Measurements from ENCODE around the gene NDFIP1. TPM values are rescaled to one million over a fixed set of nuclear protein-coding genes. Genes with fewer than 3 reads are reported as not detected.
A peak's percentile ranks its signal among the peaks of the same experiment; 100 is the strongest.

Gene NDFIP1
- total and polyA plus RNA-seq, 5 experiments from 2014 or later, result 102 to 144 (median 125) TPM

GRCh38 chr5:142122121-142122520 is 13.5 kb downstream of the NDFIP1 start:
- peaks cover 0 to 2% (median 0%) of the 10 kb centered on the region in 9 donors for H3K9me3 Mint-ChIP-seq

GRCh38 chr5:142125378-142125777 is 16.8 kb downstream of the NDFIP1 start:
- H3K9me3 Mint-ChIP-seq, result peaks cover 0 to 2% (median 0%) of the 10 kb centered on the region in 9 donors
- peaks cover 5 to 40% (median 28%) of the 10 kb centered on the region in 3 donors for H3K36me3 Mint-ChIP-seq
- H3K27ac Mint-ChIP-seq, result peak overlapping the region in 5 of 10 donors; percentile 26 to 60 (median 50)
- no peaks in the 10 kb centered on the region for H3K27me3 Mint-ChIP-seq
- H3K4me1 Mint-ChIP-seq, result peaks cover 29 to 89% (median 63%) of the 10 kb centered on the region in 4 donors
- no peak for DNase-seq
- ATAC-seq, result no peak
- H3K4me3 Mint-ChIP-seq, result peak overlapping the region in 4 of 10 donors; percentile 8 to 63 (median 34)
- POLR2A ChIA-PET, result interaction anchor here (1.1 to 1.3 kb wide), 3 partner anchors 16 to 142 kb away, joined by 3 to 4 read pairs (median 3); no protein-coding TSS in a partner anchor

More at GRCh38 chr5:142122121-142122520, 13.5 kb downstream of the NDFIP1 start:
- Mint-ChIP-seq H3K27me3 (no peaks in the 10 kb centered on the region), H3K36me3 (peaks cover 5 to 63% (median 28%) of the 10 kb centered on the region in 3 donors), H3K4me1 (peaks cover 33 to 86% (median 75%) of the 10 kb centered on the region in 4 donors), H3K27ac (peak overlapping the region in 5 of 10 donors; percentile 2 to 83 (median 57)), H3K4me3 (peak overlapping the region in 8 of 10 donors; percentile 7 to 79 (median 42))
- DNase-seq (no peak), ATAC-seq (no peak)
- POLR2A ChIA-PET, result no interaction called here

GRCh38 chr5:142125963-142126362 is 17.4 kb downstream of the NDFIP1 start:
- POLR2A ChIA-PET, result interaction anchor here (1.2 kb wide), 1 partner anchor 17 kb away, joined by 4 read pairs; no protein-coding TSS in a partner anchor
- Mint-ChIP-seq H3K4me1 (peaks cover 27 to 88% (median 60%) of the 10 kb centered on the region in 4 donors), H3K27me3 (no peaks in the 10 kb centered on the region), H3K4me3 (peak overlapping the region in 2 of 10 donors; percentile 8 to 30), H3K36me3 (peaks cover 5 to 35% (median 23%) of the 10 kb centered on the region in 3 donors), H3K9me3 (peaks cover 0 to 2% (median 0%) of the 10 kb centered on the region in 9 donors), H3K27ac (peak overlapping the region in 5 of 10 donors; percentile 26 to 75 (median 50))
- no peak for DNase-seq
- no peak for ATAC-seq

GRCh38 chr5:142128675-142129208 is 20.2 kb downstream of the NDFIP1 start:
- ATAC-seq (peak; percentile 35 to 83), DNase-seq (peak in 2 of 10 donors; percentile 11 to 49)
- peaks cover 8 to 70% (median 47%) of the 10 kb centered on the region in 4 donors for H3K4me1 Mint-ChIP-seq
- H3K27ac Mint-ChIP-seq, result peak overlapping the region; percentile 29 to 87 (median 50)
- H3K9me3 Mint-ChIP-seq, result peaks cover 0 to 2% (median 0%) of the 10 kb centered on the region in 9 donors
- POLR2A ChIA-PET, result interaction anchor here (0.6 to 1.8 kb wide), 5 partner anchors 9 to 104 kb away, joined by 3 to 8 read pairs (median 4); no protein-coding TSS in a partner anchor
- H3K27me3 Mint-ChIP-seq, result no peaks in the 10 kb centered on the region
- H3K4me3 Mint-ChIP-seq, result peak overlapping the region in 8 of 10 donors; percentile 42 to 72 (median 64)
- peaks cover 5 to 19% (median 18%) of the 10 kb centered on the region in 3 donors for H3K36me3 Mint-ChIP-seq

- peak overlapping the region in 8 of 10 donors; percentile 4 to 72 (median 56) for H3K4me3 Mint-ChIP-seq
- H3K4me1 Mint-ChIP-seq, result peaks cover 0 to 63% (median 40%) of the 10 kb centered on the region in 4 donors
- no peak for ATAC-seq
- peaks cover 0 to 2% (median 0%) of the 10 kb centered on the region in 9 donors for H3K9me3 Mint-ChIP-seq
- POLR2A ChIA-PET, result interaction anchor here (0.6 to 1.8 kb wide), 6 partner anchors 10 to 137 kb away, joined by 3 to 8 read pairs (median 4); no protein-coding TSS in a partner anchor
- H3K27me3 Mint-ChIP-seq, result no peaks in the 10 kb centered on the region
- H3K27ac Mint-ChIP-seq, result peak overlapping the region in 8 of 10 donors; percentile 30 to 87 (median 68)
- no peak for DNase-seq
- H3K36me3 Mint-ChIP-seq, result peaks cover under 1 to 13% (median 11%) of the 10 kb centered on the region in 3 donors
Measured at GRCh38 chr5:142129446-142130066, 21.0 kb downstream of the NDFIP1 start.

GRCh38 chr5:142131394-142131793 is 22.8 kb downstream of the NDFIP1 start:
- H3K27ac Mint-ChIP-seq, result peak overlapping the region in 5 of 10 donors; percentile 5 to 82 (median 51)
- H3K27me3 Mint-ChIP-seq, result no peaks in the 10 kb centered on the region
- POLR2A ChIA-PET, result interaction anchor here (1.0 to 2.1 kb wide), 2 partner anchors 22 to 162 kb away, joined by 3 to 7 read pairs; partner anchors contain the start of gene RNF14
- H3K4me3 Mint-ChIP-seq, result no peak overlapping the region
- peaks cover 6 to 21% (median 7%) of the 10 kb centered on the region in 3 donors for H3K36me3 Mint-ChIP-seq
- ATAC-seq (no peak), DNase-seq (no peak)
- no peaks in the 10 kb centered on the region for H3K9me3 Mint-ChIP-seq
- peaks cover 16 to 61% (median 41%) of the 10 kb centered on the region in 4 donors for H3K4me1 Mint-ChIP-seq

- POLR2A ChIA-PET, result no interaction called here
- Mint-ChIP-seq H3K4me3 (no peak overlapping the region), H3K4me1 (peaks cover 16 to 53% (median 34%) of the 10 kb centered on the region in 4 donors), H3K9me3 (no peaks in the 10 kb centered on the region), H3K36me3 (peaks cover 7 to 33% (median 8%) of the 10 kb centered on the region in 3 donors), H3K27me3 (no peaks in the 10 kb centered on the region), H3K27ac (no peak overlapping the region)
- DNase-seq (no peak), ATAC-seq (no peak)
Measured at GRCh38 chr5:142132916-142133315, 24.3 kb downstream of the NDFIP1 start.

- Mint-ChIP-seq H3K27me3 (no peaks in the 10 kb centered on the region), H3K36me3 (peaks cover 7 to 38% (median 8%) of the 10 kb centered on the region in 3 donors), H3K9me3 (no peaks in the 10 kb centered on the region), H3K4me3 (no peak overlapping the region), H3K27ac (no peak overlapping the region), H3K4me1 (peaks cover 17 to 49% (median 32%) of the 10 kb centered on the region in 4 donors)
- DNase-seq, result no peak
- ATAC-seq, result no peak
- POLR2A ChIA-PET, result interaction anchor here (1.3 kb wide), 1 partner anchor 24 kb away, joined by 4 read pairs; no protein-coding TSS in a partner anchor
Measured at GRCh38 chr5:142133330-142134206, 25.0 kb downstream of the NDFIP1 start.

- H3K36me3 Mint-ChIP-seq, result peaks cover 7 to 46% (median 8%) of the 10 kb centered on the region in 3 donors
- no peak for ATAC-seq
- peak overlapping the region in 2 of 10 donors; percentile 13 to 70 for H3K4me3 Mint-ChIP-seq
- DNase-seq, result no peak
- H3K27me3 Mint-ChIP-seq, result no peaks in the 10 kb centered on the region
- no peaks in the 10 kb centered on the region for H3K9me3 Mint-ChIP-seq
- H3K27ac Mint-ChIP-seq, result peak overlapping the region in 5 of 10 donors; percentile 43 to 79 (median 71)
- POLR2A ChIA-PET, result interaction anchor here (0.5 to 1.3 kb wide), 4 partner anchors 10 to 113 kb away, joined by 3 to 4 read pairs (median 3); no protein-coding TSS in a partner anchor
- peaks cover 10 to 40% (median 27%) of the 10 kb centered on the region in 4 donors for H3K4me1 Mint-ChIP-seq
Measured at GRCh38 chr5:142134331-142135010, 25.9 kb downstream of the NDFIP1 start.

GRCh38 chr5:142141463-142141862 is 32.9 kb downstream of the NDFIP1 start:
- peaks cover 0 to 61% (median 12%) of the 10 kb centered on the region in 3 donors for H3K36me3 Mint-ChIP-seq
- H3K27me3 Mint-ChIP-seq, result no peaks in the 10 kb centered on the region
- H3K27ac Mint-ChIP-seq, result peak overlapping the region in 2 of 10 donors; percentile 14 to 41
- H3K4me3 Mint-ChIP-seq, result no peak overlapping the region
- POLR2A ChIA-PET, result no interaction called here
- peaks cover 3 to 19% (median 6%) of the 10 kb centered on the region in 4 donors for H3K4me1 Mint-ChIP-seq
- DNase-seq, result no peak
- ATAC-seq, result no peak
- H3K9me3 Mint-ChIP-seq, result no peaks in the 10 kb centered on the region

- H3K4me1 Mint-ChIP-seq, result peaks cover 0 to 11% (median 4%) of the 10 kb centered on the region in 4 donors
- H3K9me3 Mint-ChIP-seq, result no peaks in the 10 kb centered on the region
- peaks cover 0 to 60% (median 23%) of the 10 kb centered on the region in 3 donors for H3K36me3 Mint-ChIP-seq
- no peak overlapping the region for H3K4me3 Mint-ChIP-seq
- ATAC-seq (peak; percentile 14 to 34), DNase-seq (peak in 3 of 10 donors; percentile 36 to 47 (median 42))
- H3K27me3 Mint-ChIP-seq, result no peaks in the 10 kb centered on the region
- POLR2A ChIA-PET, result interaction anchor here (0.9 to 1.2 kb wide), 3 partner anchors 127 to 493 kb away, joined by 3 read pairs; partner anchors contain the start of genes DELE1 and FCHSD1
- peak overlapping the region in 6 of 10 donors; percentile 41 to 85 (median 78) for H3K27ac Mint-ChIP-seq
Measured at GRCh38 chr5:142143878-142144277, 35.3 kb downstream of the NDFIP1 start.
